PC-9 (cell line): Measurements from ENCODE around the gene CTNND2. TPM values are rescaled to one million over a fixed set of nuclear protein-coding genes. Genes with fewer than 3 reads are reported as not detected.

Source experiments
- BruUV-seq: library from RNA; stranded (reverse); fragments of 400-500 nt; replicated peaks from 2 replicates; lab custom pipeline; 2021; lab: Mats Ljungman, UMichigan
- CTCF ChIA-PET: fragments of 300-600 bp; sonication (Branson Sonifier 250); formaldehyde crosslinking; loops from one replicate; lab custom pipeline; 2022; ENCODE audit warnings: antibody characterized with exemption; lab: Charles Lee
- POLR2A ChIA-PET: fragments of 300-600 bp; sonication (Branson Sonifier 250); formaldehyde crosslinking; loops from one replicate; lab custom pipeline; 2022; ENCODE audit warnings: antibody characterized with exemption; ENCODE audit not compliant: unreplicated experiment; lab: Charles Lee
- DNase-seq, 2 experiments: peaks; one replicate each; pipeline versions ENCODE4 v3.0.0 to v3.0.0-alpha.2; 2015 to 2022; ENCODE audit warnings: mixed read lengths in 1 of 2
- H2AFZ ChIP-seq: fragments of 200-600 bp; sonication (generic); 2 replicates; pipeline ENCODE4 v1.8.1; 2017; ENCODE audit warnings: antibody characterized with exemption
- H3F3A ChIP-seq: fragments of 200-600 bp; sonication (generic); 2 replicates; pipeline ENCODE4 v1.8.1; 2017; ENCODE audit warnings: antibody characterized with exemption, mild to moderate bottlenecking, low read depth; ENCODE audit not compliant: insufficient read depth
- H3K27ac ChIP-seq: fragments of 200-600 bp; sonication (generic); 2 replicates; pipeline ENCODE4 v1.6.1; 2016; ENCODE audit warnings: mixed run types
- H3K27me3 ChIP-seq: fragments of 200-600 bp; sonication (generic); 2 replicates; pipeline ENCODE4 v1.6.1; 2016; ENCODE audit warnings: low read depth, mixed run types; ENCODE audit not compliant: insufficient read depth
- H3K36me3 ChIP-seq: fragments of 200-600 bp; sonication (generic); 2 replicates; pipeline ENCODE4 v1.6.1; 2016; ENCODE audit warnings: low read depth, mixed run types
- H3K4me1 ChIP-seq: fragments of 200-600 bp; sonication (generic); replicated peaks from 2 replicates; pipeline ENCODE4 v1.6.1; 2016; ENCODE audit warnings: mixed run types; ENCODE audit not compliant: insufficient read depth
- H3K4me2 ChIP-seq: fragments of 200-600 bp; sonication (generic); 2 replicates; pipeline ENCODE4 v1.6.1; 2017; ENCODE audit warnings: mixed run types
- H3K4me3 ChIP-seq: fragments of 200-600 bp; sonication (generic); 2 replicates; pipeline ENCODE4 v1.6.1; 2016; ENCODE audit warnings: mixed run types
- H3K79me2 ChIP-seq: fragments of 200-600 bp; sonication (generic); 2 replicates; pipeline ENCODE4 v1.6.1; 2017; ENCODE audit warnings: low read depth, mixed run types
- H3K9me2 ChIP-seq: fragments of 200-600 bp; sonication (generic); 2 replicates; pipeline ENCODE4 v1.8.1; 2017; ENCODE audit warnings: mild to moderate bottlenecking; ENCODE audit not compliant: insufficient read depth
- H3K9me3 ChIP-seq: fragments of 200-600 bp; sonication (generic); 2 replicates; pipeline ENCODE4 v1.8.1; 2016; ENCODE audit warnings: low read depth; ENCODE audit not compliant: insufficient read depth
- H4K20me1 ChIP-seq: fragments of 200-600 bp; sonication (generic); 2 replicates; pipeline ENCODE4 v1.8.1; 2017; ENCODE audit not compliant: insufficient read depth
- CTCF ChIP-seq: fragments of 200-600 bp; sonication (generic); conservative IDR thresholded peaks from 2 replicates; pipeline ENCODE4 v1.6.1; 2017; ENCODE audit warnings: mixed run types, antibody characterized with exemption, mild to moderate bottlenecking, moderate library complexity
- EZH2 ChIP-seq: fragments of 200-600 bp; sonication (generic); IDR thresholded peaks from 2 replicates; pipeline ENCODE4 v1.8.0; 2017; ENCODE audit warnings: antibody characterized with exemption, low read depth
- intact Hi-C: fragments of 100-400 bp; cut with micrococcal nuclease; formaldehyde crosslinking; loops from one replicate; pipeline ENCODE4 v1.10.0; 2022; ENCODE audit not compliant: unreplicated experiment
- total RNA-seq: library from RNA; stranded (reverse); gene quantifications from 2 replicates; pipeline ENCODE4 v1.2.3, GENCODE V29; 2021

Gene CTNND2
- total RNA-seq, 1 experiment from 2014 or later: not detected

GRCh38 chr5:11679676-11680075, 224.6 kb downstream of the CTNND2 start:
- no peaks in the 10 kb centered on the region for H3F3A ChIP-seq
- no peaks in the 10 kb centered on the region for H4K20me1 ChIP-seq
- POLR2A ChIA-PET: no interaction called here
- no TSS peak for BruUV-seq
- no peaks in the 10 kb centered on the region for H3K36me3 ChIP-seq
- H3K27ac ChIP-seq: no peak overlapping the region
- H3K4me1 ChIP-seq: no peaks in the 10 kb centered on the region
- H2AFZ ChIP-seq: no peak overlapping the region
- H3K9me2 ChIP-seq: no peaks in the 10 kb centered on the region
- CTCF ChIA-PET: no interaction called here
- DNase-seq: no peak
- peaks cover 5% of the 10 kb centered on the region; the same call in 1 of the 2 replicates for H3K27me3 ChIP-seq
- H3K4me3 ChIP-seq: no peak overlapping the region
- intact Hi-C loops: no loop called here
- TF ChIP-seq EZH2 (no peak), CTCF (no peak)
- H3K4me2 ChIP-seq: no peak overlapping the region
- H3K9me3 ChIP-seq: no peaks in the 10 kb centered on the region
- H3K79me2 ChIP-seq: no peaks in the 10 kb centered on the region

- Histone ChIP-seq H3K27me3 (peaks cover 3% of the 10 kb centered on the region; the same call in 1 of the 2 replicates), H3K79me2 (no peaks in the 10 kb centered on the region), H3K9me3 (no peaks in the 10 kb centered on the region), H3F3A (no peaks in the 10 kb centered on the region), H3K9me2 (no peaks in the 10 kb centered on the region), H3K27ac (no peak overlapping the region), H3K36me3 (no peaks in the 10 kb centered on the region), H3K4me1 (no peaks in the 10 kb centered on the region), H4K20me1 (no peaks in the 10 kb centered on the region), H3K4me2 (no peak overlapping the region), H3K4me3 (no peak overlapping the region), H2AFZ (no peak overlapping the region)
- intact Hi-C loops: no loop called here
- ChIA-PET POLR2A (no interaction called here), CTCF (no interaction called here)
- DNase-seq: no peak
- BruUV-seq: no TSS peak
- TF ChIP-seq CTCF (no peak), EZH2 (no peak)
These were observed 229.1 kb downstream of the CTNND2 start for GRCh38 chr5:11675184-11675583.

- TF ChIP-seq EZH2 (no peak), CTCF (no peak)
- no peaks in the 10 kb centered on the region for H3K9me2 ChIP-seq
- no peak for DNase-seq
- intact Hi-C loops: no loop called here
- H3K79me2 ChIP-seq: no peaks in the 10 kb centered on the region
- POLR2A ChIA-PET: interaction anchor here (0.6 kb wide), 1 partner anchor 870 kb away, joined by 7 read pairs; no protein-coding TSS in a partner anchor
- H3K4me3 ChIP-seq: no peak overlapping the region
- H3K4me2 ChIP-seq: no peak overlapping the region
- BruUV-seq: no TSS peak
- H2AFZ ChIP-seq: no peak overlapping the region
- no peaks in the 10 kb centered on the region for H3F3A ChIP-seq
- CTCF ChIA-PET: no interaction called here
- H3K9me3 ChIP-seq: no peaks in the 10 kb centered on the region
- H4K20me1 ChIP-seq: no peaks in the 10 kb centered on the region
- no peaks in the 10 kb centered on the region for H3K36me3 ChIP-seq
- no peak overlapping the region for H3K27ac ChIP-seq
- H3K27me3 ChIP-seq: peaks cover 3% of the 10 kb centered on the region; the same call in 1 of the 2 replicates
- H3K4me1 ChIP-seq: no peaks in the 10 kb centered on the region
These were observed 231.7 kb downstream of the CTNND2 start for GRCh38 chr5:11672385-11673085.
